GM13977 (cell line): ENCODE results near the gene C8A.

Experiments
- DNase-seq: peaks from one replicate; pipeline ENCODE4 v3.0.0; 2012; ENCODE audit warnings: low spot score
- in situ Hi-C: fragments of 300-500 bp; cut with MboI; formaldehyde crosslinking; loops from one replicate; pipeline ENCODE4 v1.12.0; 2022; ENCODE audit warnings: low sequenced_read_pairs, low pct_unique_long_range_greater_than_20kb, mixed read lengths, inconsistent platforms; ENCODE audit not compliant: unreplicated experiment
- TF ChIP-seq, protein P1 (sequence below): IDR thresholded peaks from 2 replicates; pipeline ENCODE4 v1.5.1; 2012; ENCODE audit warnings: mild to moderate bottlenecking, control low read depth; ENCODE audit not compliant: insufficient read depth; ENCODE audit errors: extremely low read depth, missing control alignments

Gene C8A

GRCh38 chr1:56940039-56940438 lies 85.4 kb downstream of the C8A start:
- in situ Hi-C loops, result no loop called here
- no peak for DNase-seq
- TF ChIP-seq, protein P1, sequence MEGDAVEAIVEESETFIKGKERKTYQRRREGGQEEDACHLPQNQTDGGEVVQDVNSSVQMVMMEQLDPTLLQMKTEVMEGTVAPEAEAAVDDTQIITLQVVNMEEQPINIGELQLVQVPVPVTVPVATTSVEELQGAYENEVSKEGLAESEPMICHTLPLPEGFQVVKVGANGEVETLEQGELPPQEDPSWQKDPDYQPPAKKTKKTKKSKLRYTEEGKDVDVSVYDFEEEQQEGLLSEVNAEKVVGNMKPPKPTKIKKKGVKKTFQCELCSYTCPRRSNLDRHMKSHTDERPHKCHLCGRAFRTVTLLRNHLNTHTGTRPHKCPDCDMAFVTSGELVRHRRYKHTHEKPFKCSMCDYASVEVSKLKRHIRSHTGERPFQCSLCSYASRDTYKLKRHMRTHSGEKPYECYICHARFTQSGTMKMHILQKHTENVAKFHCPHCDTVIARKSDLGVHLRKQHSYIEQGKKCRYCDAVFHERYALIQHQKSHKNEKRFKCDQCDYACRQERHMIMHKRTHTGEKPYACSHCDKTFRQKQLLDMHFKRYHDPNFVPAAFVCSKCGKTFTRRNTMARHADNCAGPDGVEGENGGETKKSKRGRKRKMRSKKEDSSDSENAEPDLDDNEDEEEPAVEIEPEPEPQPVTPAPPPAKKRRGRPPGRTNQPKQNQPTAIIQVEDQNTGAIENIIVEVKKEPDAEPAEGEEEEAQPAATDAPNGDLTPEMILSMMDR, result no peak

DNA sequence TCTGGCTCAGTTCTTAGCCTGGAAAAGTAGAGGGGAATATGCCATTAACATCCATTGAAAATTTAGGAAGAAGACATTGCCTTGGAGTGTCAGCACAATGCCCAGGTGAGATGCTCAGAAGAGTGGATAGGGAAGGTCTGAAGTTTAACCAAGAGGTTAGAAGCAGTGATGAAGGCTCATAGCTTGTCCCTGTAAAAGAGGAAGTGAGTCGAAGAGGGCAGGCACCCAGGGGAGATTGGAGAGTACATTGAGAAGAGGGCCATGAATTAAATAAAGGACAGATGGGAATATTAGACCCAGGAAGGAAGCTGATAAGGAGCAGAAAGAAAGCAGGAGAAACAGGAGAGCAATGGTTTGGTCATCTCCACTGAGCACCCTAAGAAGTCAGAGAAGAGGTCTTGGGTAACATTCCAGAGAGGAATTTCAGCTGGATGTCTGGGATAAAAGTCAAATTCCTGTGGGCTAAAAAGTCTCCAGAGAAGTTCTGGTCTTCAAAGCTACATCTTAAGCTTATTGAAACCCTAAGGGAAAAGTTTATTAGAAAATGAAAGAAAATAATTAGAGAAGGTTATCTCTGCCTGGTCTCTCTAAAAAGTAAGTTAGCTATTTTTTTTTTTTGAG lies 93.9 kb downstream of the C8A start:
- TF ChIP-seq, protein P1, result no peak
- no peak for DNase-seq
- in situ Hi-C loops, result no loop called here

- in situ Hi-C loops, result no loop called here
- DNase-seq, result no peak
- TF ChIP-seq, protein P1, result no peak
These were observed 97.9 kb downstream of the C8A start for GRCh38 chr1:56952501-56952900.

- TF ChIP-seq, protein P1, result no peak
- in situ Hi-C loops, result no loop called here
- no peak for DNase-seq
These were observed 98.8 kb downstream of the C8A start for GRCh38 chr1:56953386-56953785.

DNA sequence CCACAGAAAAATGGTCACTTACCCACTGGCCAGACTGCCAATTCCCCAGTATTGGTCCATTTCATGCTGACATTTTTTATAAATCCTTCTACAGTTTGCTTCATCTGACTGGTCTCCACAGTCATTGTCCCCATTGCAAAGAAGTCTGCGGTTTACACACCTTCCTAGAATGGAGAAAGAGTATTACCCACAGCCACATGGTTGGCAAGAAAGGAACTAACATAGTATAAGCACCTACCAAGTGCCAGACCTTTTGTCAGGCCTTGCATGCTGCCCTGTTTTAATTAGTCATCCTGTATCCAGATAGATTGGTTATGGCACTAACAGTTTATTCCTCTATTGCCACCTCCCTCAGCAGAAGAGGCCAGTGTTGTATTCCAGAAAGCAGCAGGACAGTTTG lies 100.1 kb downstream of the C8A start:
- in situ Hi-C loops, result no loop called here
- DNase-seq, result no peak
- TF ChIP-seq, protein P1, result no peak

DNA sequence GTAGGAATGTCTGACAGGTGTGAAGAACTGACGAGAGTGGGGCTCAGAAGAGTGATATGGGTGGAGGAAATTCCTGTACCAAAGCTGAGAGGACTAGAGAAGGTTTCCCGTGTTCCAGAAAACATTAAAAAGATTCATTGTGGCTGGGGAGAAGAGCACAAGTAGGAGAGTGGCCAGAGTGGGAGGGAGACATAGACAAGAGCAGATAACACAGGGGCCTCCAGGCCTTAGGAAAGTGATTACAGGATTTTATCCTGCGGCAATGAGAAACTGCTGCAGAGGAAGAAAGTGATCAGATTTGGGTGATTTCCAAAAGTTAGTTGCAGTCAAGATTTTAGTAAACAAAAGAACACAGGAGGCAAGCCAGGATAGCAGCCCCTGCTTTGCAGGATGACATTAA lies 103.3 kb downstream of the C8A start:
- TF ChIP-seq, protein P1, result no peak
- in situ Hi-C loops, result no loop called here
- no peak for DNase-seq
